ENCODE measurements around the gene C1QTNF2.
"Not testable (repeated sequence)": the region's sequence is repeated elsewhere in the genome, so short reads cannot be mapped to it uniquely, and the experiment has no call there.

DNA sequence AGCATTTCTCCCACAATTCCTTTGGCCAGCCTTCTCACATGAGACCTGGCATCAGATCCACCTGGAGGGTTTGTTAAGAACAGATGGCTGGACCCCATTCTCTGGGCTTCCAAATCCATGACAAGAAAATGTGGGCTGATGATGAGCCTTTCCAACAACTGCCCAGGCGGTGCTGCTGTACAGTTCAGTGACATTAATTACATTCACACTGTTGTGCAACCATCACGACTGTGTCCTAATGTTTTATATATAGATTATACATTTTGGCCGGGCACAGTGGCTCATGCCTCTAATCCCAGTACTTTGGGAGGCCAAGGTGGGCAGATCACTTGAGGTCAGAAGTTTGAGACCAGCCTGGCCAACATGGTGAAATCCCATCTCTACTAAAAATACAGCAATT is 35.7 kb downstream of the C1QTNF2 start:
- TF ChIP-seq, protein P1, sequence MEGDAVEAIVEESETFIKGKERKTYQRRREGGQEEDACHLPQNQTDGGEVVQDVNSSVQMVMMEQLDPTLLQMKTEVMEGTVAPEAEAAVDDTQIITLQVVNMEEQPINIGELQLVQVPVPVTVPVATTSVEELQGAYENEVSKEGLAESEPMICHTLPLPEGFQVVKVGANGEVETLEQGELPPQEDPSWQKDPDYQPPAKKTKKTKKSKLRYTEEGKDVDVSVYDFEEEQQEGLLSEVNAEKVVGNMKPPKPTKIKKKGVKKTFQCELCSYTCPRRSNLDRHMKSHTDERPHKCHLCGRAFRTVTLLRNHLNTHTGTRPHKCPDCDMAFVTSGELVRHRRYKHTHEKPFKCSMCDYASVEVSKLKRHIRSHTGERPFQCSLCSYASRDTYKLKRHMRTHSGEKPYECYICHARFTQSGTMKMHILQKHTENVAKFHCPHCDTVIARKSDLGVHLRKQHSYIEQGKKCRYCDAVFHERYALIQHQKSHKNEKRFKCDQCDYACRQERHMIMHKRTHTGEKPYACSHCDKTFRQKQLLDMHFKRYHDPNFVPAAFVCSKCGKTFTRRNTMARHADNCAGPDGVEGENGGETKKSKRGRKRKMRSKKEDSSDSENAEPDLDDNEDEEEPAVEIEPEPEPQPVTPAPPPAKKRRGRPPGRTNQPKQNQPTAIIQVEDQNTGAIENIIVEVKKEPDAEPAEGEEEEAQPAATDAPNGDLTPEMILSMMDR (IDR thresholded peaks at IDR 0.05), result not testable (repeated sequence)
- TF ChIP-seq POLR2A, EP300 (IDR thresholded peaks at IDR 0.05): not testable (repeated sequence)
